Spleen (tissue), 11 donors: ENCODE measurements around the gene B4GALNT2. TPM values are rescaled to one million over a fixed set of nuclear protein-coding genes. Genes with fewer than 3 reads are reported as not detected.

Experiments
- DNase-seq: peaks from one replicate; pipeline ENCODE4 v3.0.0-alpha.2; 2020
- H3K27ac ChIP-seq, 8 donors: fragments of 200-600 bp; sonication (generic) in 7 of 8; 1 replicate in 4 of 8; 2 replicates in 4 of 8; pipeline versions ENCODE4 v1.5.0 to v1.8.0; 2016 to 2021; ENCODE audit warnings: inconsistent platforms in 4 of 8, mild to moderate bottlenecking in 4 of 8, moderate library complexity in 1 of 8
- H3K27me3 ChIP-seq, 7 donors: fragments of 200-600 bp; sonication (generic) in 6 of 7; replicated peaks in 1 of 7; 1 replicate in 4 of 7; 2 replicates in 3 of 7; pipeline versions ENCODE4 v1.5.0 to v1.8.0; 2016 to 2021; ENCODE audit warnings: inconsistent platforms in 3 of 7, mild to moderate bottlenecking in 1 of 7
- H3K36me3 ChIP-seq, 6 donors: fragments of 200-600 bp; sonication (generic) in 5 of 6; 1 replicate in 4 of 6; 2 replicates in 2 of 6; pipeline versions ENCODE4 v1.5.0 to v1.8.0; 2016 to 2021; ENCODE audit warnings: inconsistent platforms in 2 of 6
- H3K4me1 ChIP-seq, 6 donors: fragments of 200-600 bp; sonication (generic) in 5 of 6; 1 replicate in 3 of 6; 2 replicates in 3 of 6; pipeline versions ENCODE4 v1.5.0 to v1.8.0; 2016 to 2021; ENCODE audit warnings: inconsistent platforms in 3 of 6
- H3K4me3 ChIP-seq, 8 donors: fragments of 200-600 bp; sonication (generic) in 7 of 8; 1 replicate in 4 of 8; 2 replicates in 4 of 8; pipeline versions ENCODE4 v1.5.0 to v1.8.0; 2016 to 2021; ENCODE audit warnings: inconsistent platforms in 4 of 8, mild to moderate bottlenecking in 4 of 8, moderate library complexity in 2 of 8
- H3K9me3 ChIP-seq, 8 donors: fragments of 200-600 bp; sonication (generic) in 7 of 8; 1 replicate in 4 of 8; 2 replicates in 4 of 8; pipeline versions ENCODE4 v1.5.0 to v1.8.0; 2016 to 2021; ENCODE audit warnings: inconsistent platforms in 4 of 8
- POLR2A ChIP-seq, 3 donors: fragments of 450-650 bp; IDR thresholded peaks; one replicate each; pipeline ENCODE4 v1.5.1; 2017; ENCODE audit warnings: antibody characterized with exemption in 3 of 3, mild to moderate bottlenecking in 1 of 3
- POLR2AphosphoS5 ChIP-seq, 3 donors: sonication (generic); formaldehyde crosslinking; IDR thresholded peaks; one replicate each; pipeline ENCODE4 v1.5.1; 2017; ENCODE audit warnings: antibody characterized with exemption in 3 of 3
- WGBS, 5 donors: extraction: QIAGEN DNeasy Blood & Tissue Kit in 3 of 5; methylation state at CpG; one replicate each; pipeline versions ENCODE4 v1.1.5 to v1.1.7; 2013 to 2018; 5-methylcytosine and 5-hydroxymethylcytosine counted together
- intact Hi-C: fragments of 100-400 bp; cut with DNase I; formaldehyde crosslinking; loops from one replicate; pipeline ENCODE4 v1.15.0; 2023; ENCODE audit warnings: low total_unique reads
- polyA plus RNA-seq, 3 donors: library from polyadenylated mRNA; stranded (reverse); fragments of 200-250 nt; gene quantifications; one replicate each; pipeline ENCODE4 v1.2.1, GENCODE V29; 2013
- total RNA-seq, 7 donors: library from RNA; depleted of rRNA in 3 of 7; stranded (reverse); fragments of >200 nt in 3 of 7; fragmentation: NEBNext Ultra II Directional in 4 of 7; extraction: Animal tissue kit (Norgen Biotek cat#: 25700) in 4 of 7; gene quantifications; one replicate each; pipeline versions ENCODE4 v1.1.0 to v1.2.1, GENCODE V29; 2016 to 2021
- TF ChIP-seq, protein P1 (sequence below), 11 experiments: fragments of 200-600 bp in 7 of 11; fragments of 450-650 bp in 4 of 11; sonication (generic) in 4 of 11; IDR thresholded peaks in 8 of 11; conservative IDR thresholded peaks in 3 of 11; 1 replicate in 7 of 11; 2 replicates in 4 of 11; pipeline versions ENCODE4 v1.4.0 to v1.8.0; 2016 to 2021; ENCODE audit warnings: antibody characterized with exemption in 11 of 11, inconsistent platforms in 4 of 11, mild to moderate bottlenecking in 1 of 11
- donor health status: healthy with polysubstance abuse.
- donor health status: DM: no; HTN: no; CAD: no; lungs with moderate emphysema.
- donor health status: DM: no; HTN: no; CAD: no.
- donor health status: Bipolar disorder and iron deficiency.
- donor health status: healthy.
- donor health status: DM: no; HTN: no; CAD: no.
- donor health status: DM: yes; HTN: yes; CAD: no.

Gene B4GALNT2
- total and polyA plus RNA-seq, 10 donors, result 0.10 to 0.21 (median 0.18) TPM; not detected in 6

GRCh38 chr17:49219987-49220386, 87.4 kb downstream of the B4GALNT2 start:
- peak; percentile 84 for DNase-seq
- Histone ChIP-seq H3K9me3 (no peaks in the 10 kb centered on the region), H3K27me3 (peaks cover 0 to 23% (median 12%) of the 10 kb centered on the region in 7 donors), H3K4me3 (peak overlapping the region in 1 of 8 donors; percentile 88), H3K27ac (peak overlapping the region; percentile 60 to 94 (median 87)), H3K4me1 (peaks cover 71 to 99% (median 83%) of the 10 kb centered on the region in 6 donors), H3K36me3 (peaks cover 0 to 90% (median 29%) of the 10 kb centered on the region in 6 donors)
- intact Hi-C loops, result no loop called here
- TF ChIP-seq POLR2AphosphoS5 (IDR thresholded peaks at IDR 0.05) (peak in 2 of 3 donors; percentile 41 to 52), POLR2A (IDR thresholded peaks at IDR 0.05) (no peak)
- TF ChIP-seq, protein P1, sequence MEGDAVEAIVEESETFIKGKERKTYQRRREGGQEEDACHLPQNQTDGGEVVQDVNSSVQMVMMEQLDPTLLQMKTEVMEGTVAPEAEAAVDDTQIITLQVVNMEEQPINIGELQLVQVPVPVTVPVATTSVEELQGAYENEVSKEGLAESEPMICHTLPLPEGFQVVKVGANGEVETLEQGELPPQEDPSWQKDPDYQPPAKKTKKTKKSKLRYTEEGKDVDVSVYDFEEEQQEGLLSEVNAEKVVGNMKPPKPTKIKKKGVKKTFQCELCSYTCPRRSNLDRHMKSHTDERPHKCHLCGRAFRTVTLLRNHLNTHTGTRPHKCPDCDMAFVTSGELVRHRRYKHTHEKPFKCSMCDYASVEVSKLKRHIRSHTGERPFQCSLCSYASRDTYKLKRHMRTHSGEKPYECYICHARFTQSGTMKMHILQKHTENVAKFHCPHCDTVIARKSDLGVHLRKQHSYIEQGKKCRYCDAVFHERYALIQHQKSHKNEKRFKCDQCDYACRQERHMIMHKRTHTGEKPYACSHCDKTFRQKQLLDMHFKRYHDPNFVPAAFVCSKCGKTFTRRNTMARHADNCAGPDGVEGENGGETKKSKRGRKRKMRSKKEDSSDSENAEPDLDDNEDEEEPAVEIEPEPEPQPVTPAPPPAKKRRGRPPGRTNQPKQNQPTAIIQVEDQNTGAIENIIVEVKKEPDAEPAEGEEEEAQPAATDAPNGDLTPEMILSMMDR (IDR thresholded peaks at IDR 0.05 in 8 of 11, conservative IDR thresholded peaks at IDR 0.05 in 3 of 11), result peak in 1 of 11 experiments; percentile 7
- WGBS, 5 donors, result 68 to 90% (median 89%) methylated on average over 13 to 15 of the region's 15 CpGs

DNA sequence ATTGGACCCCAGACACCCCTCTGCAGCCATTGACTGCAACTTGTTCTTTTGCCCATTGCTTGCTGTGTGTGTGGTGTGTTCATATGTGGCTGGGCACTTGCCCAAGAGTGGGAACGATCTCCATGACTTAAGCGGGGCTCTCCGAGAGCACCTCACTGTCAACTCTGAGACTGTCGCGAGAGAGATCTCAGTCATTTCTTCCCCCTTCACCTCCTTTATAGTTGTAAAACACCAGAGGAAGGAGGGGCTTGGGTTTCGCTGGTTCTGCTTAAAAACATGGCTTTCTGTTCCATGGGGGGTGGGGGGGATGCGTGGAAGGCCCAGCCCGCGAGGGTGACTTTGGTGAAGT, 90.6 kb downstream of the B4GALNT2 start:
- intact Hi-C loops, result no loop called here
- peaks cover 46 to 98% (median 73%) of the 10 kb centered on the region in 6 donors for H3K4me1 ChIP-seq

DNA sequence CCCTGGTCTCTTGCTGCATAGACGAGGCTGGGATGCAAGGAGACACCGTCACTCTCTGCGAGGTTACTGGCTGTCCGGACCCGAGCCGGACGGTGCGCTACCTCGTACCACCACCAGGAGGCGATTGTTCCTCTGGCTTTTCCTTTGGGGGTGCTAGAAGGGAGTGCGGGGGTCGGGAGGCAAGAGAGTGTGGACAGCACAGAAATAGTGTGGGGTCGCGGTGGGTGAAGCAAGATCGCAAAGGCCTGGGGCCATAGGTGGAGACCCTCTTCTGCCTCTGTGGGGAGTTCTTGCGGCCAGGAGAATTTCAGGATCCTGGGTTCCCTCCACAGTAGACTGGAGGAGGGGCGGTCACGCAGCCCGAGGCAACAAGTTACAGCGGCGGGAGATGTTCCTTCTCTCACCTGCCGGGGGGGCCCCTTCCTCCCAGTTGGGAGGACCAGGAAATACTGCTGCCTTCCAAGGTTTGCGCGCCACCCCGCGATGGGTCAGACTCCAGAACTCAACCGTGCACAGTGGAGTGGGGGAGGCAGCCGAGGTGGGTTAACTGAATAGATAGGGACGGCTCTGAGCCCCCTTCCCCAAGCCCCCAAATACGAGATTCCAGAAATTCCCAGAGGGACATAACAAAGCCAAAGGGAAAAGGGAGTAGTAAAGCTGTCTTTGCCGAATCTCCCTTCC, 91.1 kb downstream of the B4GALNT2 start:
- Histone ChIP-seq H3K4me3 (peak overlapping the region; percentile 6 to 64 (median 40)), H3K9me3 (no peaks in the 10 kb centered on the region), H3K36me3 (peaks cover 0 to 82% (median 29%) of the 10 kb centered on the region in 6 donors), H3K27ac (peak overlapping the region in 7 of 8 donors; percentile 2 to 81 (median 53)), H3K27me3 (peaks cover 0 to 32% (median 13%) of the 10 kb centered on the region in 7 donors), H3K4me1 (peaks cover 43 to 96% (median 68%) of the 10 kb centered on the region in 6 donors)
- DNase-seq, result peak; percentile 91
- WGBS, 5 donors, result 4 to 8% (median 6%) methylated on average over 29 to 31 of the region's 31 CpGs
- TF ChIP-seq, protein P1 (IDR thresholded peaks at IDR 0.05 in 8 of 11, conservative IDR thresholded peaks at IDR 0.05 in 3 of 11), result peak; percentile 79 to 93 (median 88)
- TF ChIP-seq POLR2A (IDR thresholded peaks at IDR 0.05) (no peak), POLR2AphosphoS5 (IDR thresholded peaks at IDR 0.05) (peak in 2 of 3 donors; percentile 59 to 61)
- intact Hi-C loops, result no loop called here

More for the DNA sequence above, 90.6 kb downstream of the B4GALNT2 start:
- Histone ChIP-seq H3K9me3 (no peaks in the 10 kb centered on the region), H3K4me3 (peak overlapping the region in 3 of 8 donors; percentile 37 to 64 (median 39)), H3K36me3 (peaks cover 0 to 87% (median 29%) of the 10 kb centered on the region in 6 donors), H3K27ac (peak overlapping the region in 5 of 8 donors; percentile 8 to 81 (median 66)), H3K27me3 (peaks cover 0 to 32% (median 13%) of the 10 kb centered on the region in 7 donors)
- DNase-seq, result no peak
- TF ChIP-seq, protein P1 (IDR thresholded peaks at IDR 0.05 in 8 of 11, conservative IDR thresholded peaks at IDR 0.05 in 3 of 11), result no peak
- TF ChIP-seq POLR2AphosphoS5 (IDR thresholded peaks at IDR 0.05), result no peak
- TF ChIP-seq POLR2A (IDR thresholded peaks at IDR 0.05), result no peak
- 26 to 42% (median 34%) methylated on average over 9 of the region's 9 CpGs for WGBS, 5 donors
